ENCODE results near the gene SFRP5.

DNA sequence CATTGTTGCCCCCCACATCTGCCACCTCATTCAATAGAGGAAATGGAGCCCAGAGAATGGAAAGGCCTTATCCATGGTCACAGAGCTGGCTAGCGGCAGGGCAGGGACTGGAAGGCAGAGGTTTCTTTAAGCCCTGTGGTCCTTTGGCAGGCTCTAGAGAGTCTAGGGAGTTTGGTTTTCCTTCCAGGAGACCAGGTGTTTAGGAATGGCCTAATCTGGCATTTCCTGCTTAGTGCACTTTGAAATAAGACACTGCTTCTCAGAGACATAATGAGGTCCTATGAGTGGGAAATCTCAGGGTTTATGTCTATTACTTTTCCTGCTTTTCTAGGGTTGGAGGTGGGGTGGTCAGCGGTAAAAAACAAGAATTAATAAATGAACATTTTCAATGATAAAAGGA is 52.2 kb downstream of the SFRP5 start:
- TF ChIP-seq, protein P1, sequence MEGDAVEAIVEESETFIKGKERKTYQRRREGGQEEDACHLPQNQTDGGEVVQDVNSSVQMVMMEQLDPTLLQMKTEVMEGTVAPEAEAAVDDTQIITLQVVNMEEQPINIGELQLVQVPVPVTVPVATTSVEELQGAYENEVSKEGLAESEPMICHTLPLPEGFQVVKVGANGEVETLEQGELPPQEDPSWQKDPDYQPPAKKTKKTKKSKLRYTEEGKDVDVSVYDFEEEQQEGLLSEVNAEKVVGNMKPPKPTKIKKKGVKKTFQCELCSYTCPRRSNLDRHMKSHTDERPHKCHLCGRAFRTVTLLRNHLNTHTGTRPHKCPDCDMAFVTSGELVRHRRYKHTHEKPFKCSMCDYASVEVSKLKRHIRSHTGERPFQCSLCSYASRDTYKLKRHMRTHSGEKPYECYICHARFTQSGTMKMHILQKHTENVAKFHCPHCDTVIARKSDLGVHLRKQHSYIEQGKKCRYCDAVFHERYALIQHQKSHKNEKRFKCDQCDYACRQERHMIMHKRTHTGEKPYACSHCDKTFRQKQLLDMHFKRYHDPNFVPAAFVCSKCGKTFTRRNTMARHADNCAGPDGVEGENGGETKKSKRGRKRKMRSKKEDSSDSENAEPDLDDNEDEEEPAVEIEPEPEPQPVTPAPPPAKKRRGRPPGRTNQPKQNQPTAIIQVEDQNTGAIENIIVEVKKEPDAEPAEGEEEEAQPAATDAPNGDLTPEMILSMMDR (IDR thresholded peaks at IDR 0.05; ENCODE audit: insufficient read depth, low read depth, low read length) = no peak
- TF ChIP-seq EZH2 (IDR thresholded peaks at IDR 0.05; ENCODE audit: insufficient read depth, low read length) = no peak

Measured in astrocyte (in vitro differentiated cells and primary cell).